Measurements from ENCODE around the gene MAN1A1. TPM values are rescaled to one million over a fixed set of nuclear protein-coding genes. Genes with fewer than 3 reads are reported as not detected.

Gene MAN1A1
- total RNA-seq, 2 donors from 2014 or later = 41.7 to 43.7 TPM

DNA sequence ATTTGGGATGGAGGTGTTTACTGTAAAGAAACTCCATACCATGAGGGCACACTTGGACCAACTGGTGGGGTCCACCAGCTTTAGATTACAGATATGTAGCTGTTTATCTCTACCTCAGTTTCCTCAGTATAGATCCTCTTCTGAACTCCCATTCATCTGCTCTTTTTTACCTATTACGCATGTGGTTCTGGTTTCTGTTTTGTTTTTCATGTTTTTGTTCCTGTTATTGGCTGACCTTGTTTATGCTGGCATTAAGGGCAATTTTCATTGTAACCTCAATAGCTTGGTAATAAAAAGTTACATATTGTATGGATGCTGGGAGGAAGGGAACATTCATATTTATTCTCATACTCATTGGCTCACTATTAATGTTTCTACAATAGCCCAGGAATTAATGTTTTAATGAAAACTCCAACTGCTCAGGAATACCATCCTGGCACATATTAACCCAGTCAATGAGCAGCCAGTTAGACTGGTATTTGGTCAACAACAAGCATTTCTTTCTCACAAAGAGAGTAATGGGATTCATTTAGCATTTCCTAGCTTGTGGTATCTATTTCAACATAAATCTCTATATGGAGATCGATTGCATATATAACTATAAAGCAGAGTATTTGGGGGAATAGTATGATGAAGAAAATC, 187.3 kb downstream of the MAN1A1 start:
- 97% methylated on average over 2 of the region's 2 CpGs; no CpG with 5 or more reads in 1 of the 2 experiments for WGBS, 2 experiments (ENCODE audit: insufficient coverage in 1 of 2, insufficient read length in 1 of 2)
- no peaks in the 10 kb centered on the region for H3K36me3 ChIP-seq (ENCODE audit: control insufficient read depth, insufficient read depth, low read length)
- TF ChIP-seq, protein P1, sequence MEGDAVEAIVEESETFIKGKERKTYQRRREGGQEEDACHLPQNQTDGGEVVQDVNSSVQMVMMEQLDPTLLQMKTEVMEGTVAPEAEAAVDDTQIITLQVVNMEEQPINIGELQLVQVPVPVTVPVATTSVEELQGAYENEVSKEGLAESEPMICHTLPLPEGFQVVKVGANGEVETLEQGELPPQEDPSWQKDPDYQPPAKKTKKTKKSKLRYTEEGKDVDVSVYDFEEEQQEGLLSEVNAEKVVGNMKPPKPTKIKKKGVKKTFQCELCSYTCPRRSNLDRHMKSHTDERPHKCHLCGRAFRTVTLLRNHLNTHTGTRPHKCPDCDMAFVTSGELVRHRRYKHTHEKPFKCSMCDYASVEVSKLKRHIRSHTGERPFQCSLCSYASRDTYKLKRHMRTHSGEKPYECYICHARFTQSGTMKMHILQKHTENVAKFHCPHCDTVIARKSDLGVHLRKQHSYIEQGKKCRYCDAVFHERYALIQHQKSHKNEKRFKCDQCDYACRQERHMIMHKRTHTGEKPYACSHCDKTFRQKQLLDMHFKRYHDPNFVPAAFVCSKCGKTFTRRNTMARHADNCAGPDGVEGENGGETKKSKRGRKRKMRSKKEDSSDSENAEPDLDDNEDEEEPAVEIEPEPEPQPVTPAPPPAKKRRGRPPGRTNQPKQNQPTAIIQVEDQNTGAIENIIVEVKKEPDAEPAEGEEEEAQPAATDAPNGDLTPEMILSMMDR (conservative IDR thresholded peaks at IDR 0.05) = no peak
- peaks cover 4% of the 10 kb centered on the region for H3K4me1 Mint-ChIP-seq
- H3K36me3 Mint-ChIP-seq (ENCODE audit: low read depth) = no peaks in the 10 kb centered on the region
- no peaks in the 10 kb centered on the region for H3K9me3 ChIP-seq (ENCODE audit: control insufficient read depth, low read length)
- H3K4me3 Mint-ChIP-seq = no peak overlapping the region
- no peak overlapping the region for H3K9ac ChIP-seq (ENCODE audit: extremely low read depth, low read length, poor library complexity, severe bottlenecking)
- H3K27me3 Mint-ChIP-seq (ENCODE audit: insufficient read depth) = peaks cover 7% of the 10 kb centered on the region
- DNase-seq = no peak
- H3K9me3 Mint-ChIP-seq = no peaks in the 10 kb centered on the region
- H3K4me1 ChIP-seq (ENCODE audit: control insufficient read depth, insufficient read depth, low read length) = no peaks in the 10 kb centered on the region
- peaks cover 3% of the 10 kb centered on the region for H3K27me3 ChIP-seq (ENCODE audit: control insufficient read depth, insufficient read depth, low read length, poor library complexity, severe bottlenecking)
- no peak overlapping the region for H3K27ac Mint-ChIP-seq
- H3K4me3 ChIP-seq (ENCODE audit: low read length) = no peak overlapping the region
- no peak overlapping the region for H3K27ac ChIP-seq (ENCODE audit: low read depth, low read length)

DNA sequence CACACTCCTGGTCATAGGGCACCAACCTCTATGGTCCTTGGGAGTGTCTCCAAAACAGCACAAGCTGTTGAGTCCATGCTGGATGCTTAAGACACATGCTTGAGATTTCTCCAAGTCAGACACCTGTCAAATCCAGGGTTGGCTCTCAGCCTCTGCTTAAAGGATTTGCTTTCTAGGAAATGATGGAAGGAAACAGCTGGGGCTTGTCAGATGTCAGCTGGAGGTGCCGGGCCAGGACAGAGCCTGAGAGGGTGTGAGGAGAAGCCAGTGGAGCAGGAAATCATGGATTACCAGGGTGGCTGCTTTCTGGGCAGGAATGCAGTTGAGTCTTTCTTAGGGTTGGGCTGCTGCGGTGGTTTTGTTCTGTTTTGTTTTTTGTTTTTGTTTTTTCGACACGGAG, 188.1 kb downstream of the MAN1A1 start:
- DNase-seq = no peak
- Histone ChIP-seq H3K9ac (ENCODE audit: extremely low read depth, low read length, poor library complexity, severe bottlenecking) (no peak overlapping the region), H3K36me3 (ENCODE audit: control insufficient read depth, insufficient read depth, low read length) (no peaks in the 10 kb centered on the region), H3K27me3 (ENCODE audit: control insufficient read depth, insufficient read depth, low read length, poor library complexity, severe bottlenecking) (peaks cover 3% of the 10 kb centered on the region), H3K4me1 (ENCODE audit: control insufficient read depth, insufficient read depth, low read length) (no peaks in the 10 kb centered on the region), H3K27ac (ENCODE audit: low read depth, low read length) (no peak overlapping the region), H3K9me3 (ENCODE audit: control insufficient read depth, low read length) (no peaks in the 10 kb centered on the region), H3K4me3 (ENCODE audit: low read length) (no peak overlapping the region)
- TF ChIP-seq, protein P1 (conservative IDR thresholded peaks at IDR 0.05) = no peak
- WGBS, 2 experiments (ENCODE audit: insufficient coverage in 1 of 2, insufficient read length in 1 of 2) = 93 to 100% methylated on average over 4 of the region's 4 CpGs
- Mint-ChIP-seq H3K27ac (no peak overlapping the region), H3K36me3 (ENCODE audit: low read depth) (no peaks in the 10 kb centered on the region), H3K4me1 (peaks cover 11% of the 10 kb centered on the region), H3K27me3 (ENCODE audit: insufficient read depth) (peaks cover 7% of the 10 kb centered on the region), H3K9me3 (no peaks in the 10 kb centered on the region), H3K4me3 (no peak overlapping the region)

DNA sequence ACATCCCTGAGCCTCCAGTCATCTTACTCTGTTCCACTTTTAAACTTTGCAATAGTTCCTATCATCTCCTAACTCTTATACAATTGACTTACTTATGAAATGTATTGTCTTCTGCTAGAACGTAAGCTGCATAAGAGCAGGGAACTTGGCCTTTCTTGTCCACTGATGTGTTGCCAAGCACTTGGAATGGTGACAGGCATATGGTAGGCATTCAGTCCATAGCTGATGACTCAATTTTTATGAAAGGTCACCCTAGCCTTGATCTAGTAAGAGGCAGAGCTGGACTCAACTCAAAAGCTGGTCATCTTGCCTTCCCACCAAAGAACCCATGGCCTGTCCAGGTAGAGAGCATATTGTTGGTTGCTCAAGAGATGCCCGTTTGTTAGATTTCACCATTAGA, 188.7 kb downstream of the MAN1A1 start:
- H3K4me3 ChIP-seq (ENCODE audit: low read length) = no peak overlapping the region
- H3K4me1 Mint-ChIP-seq = peaks cover 12% of the 10 kb centered on the region
- peaks cover 7% of the 10 kb centered on the region for H3K27me3 Mint-ChIP-seq (ENCODE audit: insufficient read depth)
- no peak overlapping the region for H3K4me3 Mint-ChIP-seq
- H3K27ac ChIP-seq (ENCODE audit: low read depth, low read length) = no peak overlapping the region
- H3K27me3 ChIP-seq (ENCODE audit: control insufficient read depth, insufficient read depth, low read length, poor library complexity, severe bottlenecking) = peaks cover 1% of the 10 kb centered on the region
- WGBS, 2 experiments (ENCODE audit: insufficient coverage in 1 of 2, insufficient read length in 1 of 2) = 89 to 91% methylated on average over 2 of the region's 2 CpGs
- H3K9ac ChIP-seq (ENCODE audit: extremely low read depth, low read length, poor library complexity, severe bottlenecking) = no peak overlapping the region
- no peak for DNase-seq
- H3K9me3 Mint-ChIP-seq = no peaks in the 10 kb centered on the region
- no peaks in the 10 kb centered on the region for H3K4me1 ChIP-seq (ENCODE audit: control insufficient read depth, insufficient read depth, low read length)
- H3K9me3 ChIP-seq (ENCODE audit: control insufficient read depth, low read length) = no peaks in the 10 kb centered on the region
- no peak overlapping the region for H3K27ac Mint-ChIP-seq
- no peaks in the 10 kb centered on the region for H3K36me3 Mint-ChIP-seq (ENCODE audit: low read depth)
- TF ChIP-seq, protein P1 (conservative IDR thresholded peaks at IDR 0.05) = no peak
- no peaks in the 10 kb centered on the region for H3K36me3 ChIP-seq (ENCODE audit: control insufficient read depth, insufficient read depth, low read length)
